ENCODE data around the gene SLC34A3. TPM values are rescaled to one million over a fixed set of nuclear protein-coding genes. Genes with fewer than 3 reads are reported as not detected.

Gene SLC34A3
- total and polyA plus RNA-seq, 2 donors (not counting 3 experiments of a cell fraction or from before 2014, with no cell fraction given), result not detected

- Histone ChIP-seq H4K20me1 (replicated peaks; ENCODE audit: control insufficient read depth, extremely low read depth, insufficient read depth, low read length) (no peaks in the 10 kb centered on the region), H3K27me3 (ENCODE audit: control insufficient read depth in 2 of 2, insufficient read depth in 2 of 2, low read length in 2 of 2) (no peaks in the 10 kb centered on the region), H3K4me1 (ENCODE audit: control insufficient read depth, extremely low read depth, insufficient read depth, low read length) (peaks cover 25% of the 10 kb centered on the region), H3K4me3 (replicated peaks in 1 of 3; ENCODE audit: insufficient read depth in 1 of 3, low read depth in 1 of 3, low read length in 3 of 3) (peak within 1 kb of the TSS; percentile 39 to 60 (median 51)), H3K79me2 (ENCODE audit: control insufficient read depth, insufficient read depth, low read length) (peaks cover 42% of the 10 kb centered on the region), H3K9ac (replicated peaks; ENCODE audit: extremely low read depth, insufficient read depth, low read length) (peak within 1 kb of the TSS; percentile 79), H3K9me3 (replicated peaks; ENCODE audit: control insufficient read depth, insufficient read depth, low read length) (no peaks in the 10 kb centered on the region), H3K4me2 (ENCODE audit: insufficient read depth, low read length) (peak within 1 kb of the TSS; percentile 52), H2AFZ (ENCODE audit: low read depth, low read length) (no peak within 1 kb of the TSS), H3K36me3 (ENCODE audit: control insufficient read depth in 2 of 2, extremely low read depth in 1 of 2, insufficient read depth in 2 of 2, low read length in 2 of 2) (peaks cover 10 to 16% of the 10 kb centered on the region in 2 experiments), H3K27ac (ENCODE audit: insufficient read depth, low read depth, low read length) (peak within 1 kb of the TSS; percentile 91), H3K9me1 (replicated peaks; ENCODE audit: control insufficient read depth, extremely low read depth, insufficient read depth, low read length) (no peaks in the 10 kb centered on the region)
- DNase-seq (ENCODE audit: low read depth, low spot score), result peak; percentile 93
- POLR2A ChIA-PET, result interaction anchor here (0.5 to 2.0 kb wide), 8 partner anchors 9 to 41 kb away, joined by 3 to 11 read pairs (median 4); partner anchors contain the start of gene TUBB4B
- TSS peak; percentile 29 for BruUV-seq (replicated peaks)
- FAIRE-seq, result peak; percentile 99
- CTCF ChIA-PET, result interaction anchor here (0.6 to 2.7 kb wide), 10 partner anchors 10 to 41 kb away, joined by 3 to 23 read pairs (median 5); partner anchors contain the start of gene NRARP
- TF ChIP-seq CTCF (IDR thresholded peaks at IDR 0.05; ENCODE audit: extremely low read depth in 1 of 2, insufficient read depth in 1 of 2, low read depth in 1 of 2, low read length in 2 of 2) (peak; percentile 29 to 39), MAX (IDR thresholded peaks at IDR 0.05; ENCODE audit: insufficient read depth, insufficient read length) (no peak), POLR2A (IDR thresholded peaks at IDR 0.05; ENCODE audit: low read depth, low read length) (peak; percentile 95), POLR2AphosphoS5 (IDR thresholded peaks at IDR 0.05; ENCODE audit: insufficient read depth, low read depth, low read length) (peak; percentile 99), EZH2 (IDR thresholded peaks at IDR 0.05; ENCODE audit: borderline replicate concordance, low read depth, low read length, severe bottlenecking) (no peak), GATA2 (IDR thresholded peaks at IDR 0.05; ENCODE audit: insufficient read depth, insufficient read length, low read depth, low read length) (no peak), FOS (IDR thresholded peaks at IDR 0.05; ENCODE audit: borderline replicate concordance, insufficient read depth, low read length) (peak; percentile 83), JUN (IDR thresholded peaks at IDR 0.05; ENCODE audit: borderline replicate concordance, insufficient read depth, insufficient read length, low read depth) (peak; percentile 38)
- intact Hi-C loops (cut with micrococcal nuclease) (loop anchor here (1.0 kb wide), 4 partner anchors 8 to 36 kb away; partner anchors contain the start of genes NELFB and TUBB4B), dilution Hi-C loops (cut with MboI; ENCODE audit: extremely low pct_ligation_motif_present, low sequenced_read_pairs) (no loop called here)
Measured at GRCh38 chr9:137277329-137278041, 46.8 kb downstream of the SLC34A3 start, which contains the start of gene TOR4A. Gene TOR4A (plus strand): TSS chr9:137277726. CDS start chr9:137278690, 964 bp downstream.
